MM.1S (cell line): ENCODE measurements around the gene CCL3.

ENCODE experiments used
- CTCF ChIP-seq: fragments of 300-600 bp; sonication (generic); IDR thresholded peaks from 2 replicates; pipeline ENCODE4 v1.5.1; 2016; ENCODE audit warnings: antibody characterized with exemption, low read length, mixed read lengths
- EZH2 ChIP-seq: fragments of 300-600 bp; sonication (generic); optimal IDR thresholded peaks from 2 replicates; pipeline ENCODE3; 2017; ENCODE audit warnings: low read depth, mild to moderate bottlenecking, antibody characterized with exemption, low read length, mixed read lengths

- no peak for TF ChIP-seq CTCF
- TF ChIP-seq EZH2, result no peak
Observed at GRCh38 chr17:36070427-36070826, 19.5 kb downstream of the CCL3 start.
